CD4-positive, alpha-beta T cell treated with Interleukin-15 for 1 hour (primary cell): ENCODE measurements around the gene SIX5.

Source experiments
- DNase-seq: peaks from one replicate; pipeline ENCODE4 v3.0.0-alpha.2; 2020

Gene SIX5

DNA sequence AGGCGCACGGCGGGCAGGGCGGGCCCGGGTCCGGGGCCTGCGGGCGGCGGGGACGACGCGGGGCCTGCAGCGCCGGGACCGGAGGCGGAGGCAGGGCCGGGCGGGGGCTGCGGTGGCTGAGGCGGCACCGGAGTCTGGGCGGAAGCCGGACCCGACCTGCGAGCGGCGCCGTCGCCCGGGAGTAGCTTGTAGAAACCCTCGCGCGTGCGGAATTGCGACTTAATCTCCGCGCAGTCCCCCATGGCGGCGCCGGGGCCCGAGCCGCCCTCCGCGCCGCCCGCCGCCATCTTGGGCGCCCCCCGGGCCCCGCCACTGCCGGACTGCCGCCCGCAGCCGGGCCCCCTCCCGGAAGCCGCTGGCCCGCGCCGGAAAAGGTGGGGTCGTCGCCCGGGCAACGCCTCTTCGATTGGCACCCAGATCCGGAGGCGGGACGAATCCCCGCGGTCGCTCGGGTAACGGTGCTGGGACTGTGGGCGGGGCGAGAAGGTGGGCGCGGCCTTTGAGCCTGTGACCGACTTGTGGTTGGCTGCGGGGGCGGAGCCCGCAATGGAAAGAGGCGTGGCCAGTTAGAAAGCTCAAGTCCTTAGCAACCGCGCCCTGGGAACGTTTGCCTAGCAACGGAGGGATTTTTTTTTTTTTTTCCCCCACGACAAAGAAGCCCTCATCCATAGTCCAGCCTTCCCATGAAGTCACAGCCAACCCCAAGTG, 23.6 kb upstream of the SIX5 start, which contains the start of gene DMWD:
Gene DMWD (minus strand): TSS at position 376 of the 708 bp plus-strand sequence. CDS start 89 bp downstream, at position 287.
- peak; percentile 99 for DNase-seq

DNA sequence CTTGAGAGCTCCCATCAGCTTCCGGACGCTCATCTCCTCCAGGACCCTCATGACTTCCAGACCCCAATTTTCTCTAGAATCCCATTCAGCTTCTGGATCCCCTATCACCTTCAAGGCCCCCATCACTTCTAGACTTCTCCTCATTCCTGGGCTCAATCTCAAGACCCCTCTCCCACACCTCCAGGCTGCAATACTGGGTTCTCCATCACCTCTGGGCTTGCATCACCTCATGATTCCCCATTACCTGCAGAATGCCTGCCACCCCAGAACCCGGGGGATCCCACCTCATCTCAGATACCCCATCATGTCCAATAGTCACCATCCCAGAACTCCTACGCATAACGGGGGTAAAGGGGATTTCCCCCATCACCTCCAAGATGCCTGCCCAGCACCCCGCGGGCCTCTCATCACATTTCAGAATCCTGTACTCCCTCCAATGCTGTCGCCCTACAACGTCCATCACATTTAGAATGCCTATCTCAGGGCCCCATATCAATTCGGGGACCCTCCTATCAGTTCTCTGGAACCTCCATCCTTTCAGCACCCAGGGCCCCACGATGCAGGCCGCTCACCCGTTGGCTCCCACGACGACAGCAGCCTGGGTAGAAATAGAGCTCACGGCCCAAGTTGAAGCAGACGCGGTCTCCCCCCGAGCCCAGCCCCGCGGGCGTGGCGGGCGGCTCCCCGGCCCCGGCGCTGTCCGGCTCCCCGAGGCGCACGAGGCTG, 22.9 kb upstream of the SIX5 start:
- DNase-seq = no peak

DNA sequence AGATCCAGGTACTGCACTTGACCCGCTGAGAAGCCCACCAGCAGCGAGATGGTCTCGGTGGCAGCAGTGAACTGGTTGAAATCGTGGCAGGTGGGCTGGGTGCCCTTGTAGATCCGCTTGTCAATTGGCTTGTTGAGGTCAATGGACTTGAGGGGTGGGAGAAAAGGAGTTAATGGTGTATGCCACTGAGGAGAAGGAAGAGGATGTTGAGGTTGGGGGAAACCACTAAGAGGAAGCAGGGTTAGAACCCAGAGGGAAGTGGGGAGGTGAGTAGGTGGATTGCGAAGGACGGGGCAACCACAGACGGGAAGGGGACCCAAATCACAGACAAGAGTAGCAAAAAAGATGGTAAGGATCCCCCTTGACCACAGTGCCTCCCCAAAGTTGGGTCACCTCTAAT, 21.9 kb upstream of the SIX5 start:
- peak; percentile 61 for DNase-seq

DNA sequence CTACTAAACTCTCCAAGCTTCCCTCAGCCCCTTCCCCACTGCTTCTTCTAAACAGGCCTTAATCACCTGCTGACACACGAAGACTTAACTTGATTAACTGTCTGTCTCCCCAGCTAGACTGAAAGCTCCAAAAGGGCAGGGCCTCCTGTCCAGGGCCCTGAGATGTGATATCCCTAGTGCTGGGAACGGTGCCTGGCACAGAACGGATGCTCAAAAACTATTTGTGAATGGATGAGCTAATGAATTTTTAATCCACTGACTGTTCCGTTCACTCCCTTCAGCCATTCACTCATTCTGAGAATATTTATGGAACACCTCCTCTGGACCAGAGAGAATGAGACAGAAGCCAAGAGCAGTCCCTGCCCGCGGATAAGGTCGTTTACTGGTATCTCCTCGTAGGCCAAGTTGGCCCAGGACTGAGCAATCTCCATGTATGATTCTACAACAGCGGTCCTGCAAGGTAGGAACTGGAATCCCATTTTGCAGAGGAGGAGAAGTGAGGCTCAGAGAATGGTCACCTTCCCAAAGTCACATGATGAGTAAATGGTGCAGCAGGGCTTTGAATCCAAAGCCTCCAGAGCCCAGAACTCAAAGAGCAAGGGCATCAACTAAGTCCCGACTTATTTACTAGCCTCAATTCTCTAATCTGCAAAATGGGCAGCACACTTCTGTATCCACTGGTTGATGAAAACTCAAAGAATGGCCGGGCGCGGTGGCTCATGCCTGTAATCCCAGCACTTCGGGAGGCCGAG, 20.2 kb upstream of the SIX5 start:
- DNase-seq = no peak

DNA sequence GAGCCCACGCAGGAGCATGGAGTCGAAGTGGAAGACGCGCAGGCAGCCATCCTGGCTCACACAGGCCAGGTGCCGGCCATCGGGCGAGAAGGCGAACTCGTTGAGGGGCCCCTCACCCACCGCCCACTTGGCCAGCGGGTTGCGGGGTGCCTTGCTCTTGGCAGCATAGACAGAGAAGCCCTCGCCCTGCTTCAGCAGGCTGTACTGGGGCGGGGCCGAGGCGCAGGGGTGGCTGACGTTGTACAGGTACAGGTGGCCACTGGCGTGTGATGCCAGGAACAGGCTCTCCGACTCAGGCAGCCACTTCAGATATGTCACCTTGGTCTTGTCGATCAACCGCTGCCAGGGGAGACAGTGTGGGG, 17.5 kb upstream of the SIX5 start:
- DNase-seq = no peak

DNA sequence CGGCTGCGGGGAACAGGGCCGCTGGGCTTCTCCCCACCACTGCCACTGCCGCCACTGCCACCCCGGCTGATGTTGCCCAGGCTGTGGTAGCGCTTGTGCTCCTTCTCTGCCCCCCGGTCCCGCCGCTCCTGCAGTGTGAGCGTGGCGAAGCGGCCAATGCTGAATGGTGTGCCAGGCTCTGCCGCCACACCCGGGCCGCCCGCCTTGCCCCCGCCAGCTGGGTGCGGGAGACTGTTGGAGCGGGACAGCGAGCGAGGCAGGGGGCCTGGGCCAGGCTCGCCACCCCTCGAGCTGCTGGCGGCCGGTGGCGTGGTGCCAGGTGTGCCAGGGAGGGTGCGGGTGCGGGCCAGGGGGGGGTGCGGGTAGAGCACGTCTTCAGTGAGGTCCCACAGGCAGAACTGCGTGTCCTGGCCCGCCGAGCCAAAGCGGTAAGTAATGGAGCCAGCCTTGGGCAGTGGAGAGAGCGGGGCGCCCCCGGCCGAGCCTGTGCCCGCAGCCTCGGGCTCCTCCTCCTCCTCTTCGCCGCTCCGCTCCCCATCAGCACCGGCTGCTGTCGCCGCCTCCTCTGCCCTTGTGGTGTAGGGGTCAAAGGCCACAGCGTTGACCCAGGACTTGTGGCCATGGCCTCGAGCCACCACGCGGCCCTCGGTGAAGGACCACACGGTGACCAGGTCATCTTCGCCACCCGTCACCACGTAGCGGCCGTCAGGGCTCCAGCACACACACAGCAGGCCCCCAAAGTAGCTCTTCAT, 16.9 kb upstream of the SIX5 start:
- no peak for DNase-seq

DNA sequence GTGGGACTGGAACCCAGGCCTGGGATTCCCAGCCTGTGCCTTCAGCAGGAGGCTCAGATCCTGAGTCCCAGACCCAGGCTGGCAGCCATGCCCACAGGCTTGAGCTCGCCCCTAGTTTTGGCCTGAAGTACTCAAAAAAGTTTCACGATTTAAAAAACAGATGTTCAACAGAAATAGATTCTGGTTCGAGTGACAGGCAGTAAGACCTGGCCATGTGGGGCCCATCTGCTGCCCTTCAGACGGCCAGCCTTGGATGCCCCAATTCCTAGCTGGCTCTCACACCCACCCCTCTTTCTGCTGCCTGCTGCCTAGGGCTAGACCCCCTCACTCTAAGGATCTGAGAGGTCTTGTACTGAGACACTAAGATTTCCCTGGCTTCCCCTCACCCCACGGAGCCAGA, 16.0 kb upstream of the SIX5 start:
- no peak for DNase-seq

DNA sequence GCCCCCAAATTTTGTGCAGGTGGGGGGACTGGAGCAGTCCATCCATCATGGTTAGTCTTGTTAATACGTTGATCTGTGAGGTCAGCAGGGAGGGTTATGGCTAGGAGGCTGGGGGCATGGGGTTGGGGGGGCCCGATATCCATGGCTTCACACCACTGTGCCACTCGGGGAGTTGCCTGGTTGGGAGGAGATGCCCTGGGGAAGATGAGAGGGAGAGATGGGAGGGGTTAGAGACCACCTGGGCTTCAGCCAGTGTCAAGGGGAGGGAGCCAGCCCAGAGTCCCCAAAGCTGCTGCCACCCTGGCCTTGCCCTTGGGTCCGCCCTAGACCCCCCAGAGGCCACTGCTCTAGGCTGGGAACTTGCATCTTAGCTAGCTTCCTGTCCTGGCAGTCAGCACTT, 15.0 kb upstream of the SIX5 start:
- DNase-seq = no peak

DNA sequence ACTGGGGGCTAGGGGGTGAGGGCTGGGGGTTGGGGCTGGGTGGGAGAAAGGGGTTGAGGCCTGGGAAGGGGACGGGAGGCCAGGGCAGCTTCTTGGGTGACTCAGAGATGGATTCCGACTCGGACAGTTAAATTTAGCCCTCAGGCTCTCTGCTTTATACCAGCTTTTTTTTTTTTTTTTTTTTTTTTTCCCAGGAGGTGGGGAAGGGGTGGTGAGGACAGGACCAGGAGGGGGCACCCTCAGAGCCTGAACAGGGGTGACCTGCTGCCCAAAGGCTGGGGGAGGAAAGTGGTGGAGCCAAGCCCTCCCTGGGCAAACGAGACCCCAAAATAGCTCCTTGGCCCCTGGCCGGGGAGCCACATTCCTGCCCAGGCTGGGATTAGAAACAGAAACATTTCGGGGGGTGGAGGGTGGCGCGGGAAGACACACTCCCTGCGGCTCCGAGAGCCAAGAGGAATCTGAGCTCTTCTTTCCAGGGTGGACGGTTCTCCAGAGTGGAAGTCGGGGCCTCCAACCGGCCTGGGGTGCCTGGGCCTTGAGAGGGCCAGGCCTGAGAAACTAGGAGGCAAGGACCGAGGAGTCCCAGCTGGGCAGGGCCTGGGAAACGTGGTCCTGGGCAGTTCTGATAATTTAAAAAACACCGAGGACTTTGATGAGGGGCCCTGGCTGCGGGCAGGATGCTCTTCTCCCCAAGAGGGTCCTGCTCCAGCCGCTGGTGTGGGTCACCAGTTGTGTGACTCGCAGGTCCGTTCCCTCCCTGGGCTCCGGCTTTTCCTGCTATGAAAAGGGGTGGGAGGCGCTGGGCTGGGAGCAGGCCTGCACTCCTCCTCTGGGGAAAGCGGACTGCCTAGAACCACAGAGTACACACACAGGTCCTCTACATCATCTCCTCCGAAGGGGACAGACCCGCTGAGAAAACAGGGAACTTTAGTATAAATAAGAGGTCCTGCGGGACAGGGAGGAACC, 14.1 kb upstream of the SIX5 start:
- DNase-seq = no peak

DNA sequence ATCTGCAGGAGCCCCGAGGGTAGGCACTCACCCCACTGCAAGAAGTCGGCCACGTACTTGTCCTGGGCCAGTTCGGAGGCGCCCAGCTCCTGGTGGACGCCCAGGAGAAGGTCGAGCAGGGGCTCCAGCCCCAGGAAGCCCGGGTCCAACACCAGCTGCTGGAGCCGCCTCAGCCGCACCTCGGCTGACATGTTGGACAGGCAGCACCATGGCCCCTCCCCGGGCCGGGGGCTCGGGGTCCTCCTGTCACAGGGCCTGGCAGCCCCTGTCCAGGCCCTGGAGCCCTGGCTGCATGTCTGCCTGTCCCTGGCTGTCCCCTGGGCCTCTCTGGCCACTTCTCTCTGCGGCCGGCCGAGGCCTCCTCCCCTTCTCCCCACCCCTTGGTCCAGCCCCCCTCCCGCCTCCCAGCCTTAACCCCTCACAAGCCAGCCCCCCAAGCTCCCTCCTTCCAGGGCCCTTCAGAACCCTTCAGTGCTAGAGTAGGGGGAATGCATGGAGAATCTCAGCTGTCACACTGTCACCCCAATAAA, 13.2 kb upstream of the SIX5 start, which contains the start of gene DMPK:
Gene DMPK (minus strand): TSS at position 329 of the 530 bp plus-strand sequence. CDS start 138 bp downstream, at position 191.
- no peak for DNase-seq

DNA sequence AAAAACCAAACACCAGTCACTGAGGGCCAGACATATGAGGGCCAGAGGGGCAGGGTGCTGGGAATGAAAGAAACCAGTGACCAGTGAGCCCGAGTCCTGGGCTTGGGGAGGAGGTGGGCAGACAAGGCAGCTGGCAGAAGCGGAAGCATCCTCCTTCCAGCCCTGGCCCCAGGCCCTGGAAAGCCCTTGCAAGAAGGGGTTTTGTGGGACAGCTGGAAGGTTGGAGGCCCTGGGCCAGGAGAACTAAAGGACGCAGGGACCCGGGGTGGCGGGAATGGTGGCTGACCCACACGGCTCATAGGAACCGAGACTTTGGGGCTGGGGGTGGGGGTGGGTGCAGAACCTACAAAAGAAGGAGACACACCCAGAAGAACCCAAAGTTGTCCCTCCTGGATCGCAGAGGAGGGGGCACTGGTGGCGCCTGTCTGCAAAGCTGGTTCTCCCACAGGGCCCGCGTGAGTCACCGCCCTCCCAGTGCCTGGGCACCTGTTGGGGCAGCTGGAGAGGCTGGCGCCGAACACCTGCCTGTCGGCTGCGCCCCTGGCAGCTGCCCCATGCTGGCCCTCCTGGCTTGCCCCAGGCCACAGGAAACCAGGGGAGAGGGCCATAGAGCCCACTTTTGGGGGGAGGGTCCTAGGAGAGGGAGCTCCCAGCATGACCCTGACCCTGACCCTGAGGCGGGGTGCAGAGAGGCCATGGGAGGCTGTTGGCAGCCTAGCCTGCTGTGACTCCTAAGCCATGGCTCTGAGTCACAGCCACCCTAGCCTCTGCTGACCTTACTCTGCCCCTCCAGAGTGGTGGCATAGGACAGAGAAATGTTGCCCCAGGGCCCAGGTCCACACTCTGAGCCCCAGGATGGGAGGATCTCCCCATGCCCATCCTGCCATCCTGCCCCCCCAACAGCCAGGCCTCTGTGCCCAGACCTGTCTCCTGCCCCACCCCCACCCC, 12.4 kb upstream of the SIX5 start:
- no peak for DNase-seq

DNA sequence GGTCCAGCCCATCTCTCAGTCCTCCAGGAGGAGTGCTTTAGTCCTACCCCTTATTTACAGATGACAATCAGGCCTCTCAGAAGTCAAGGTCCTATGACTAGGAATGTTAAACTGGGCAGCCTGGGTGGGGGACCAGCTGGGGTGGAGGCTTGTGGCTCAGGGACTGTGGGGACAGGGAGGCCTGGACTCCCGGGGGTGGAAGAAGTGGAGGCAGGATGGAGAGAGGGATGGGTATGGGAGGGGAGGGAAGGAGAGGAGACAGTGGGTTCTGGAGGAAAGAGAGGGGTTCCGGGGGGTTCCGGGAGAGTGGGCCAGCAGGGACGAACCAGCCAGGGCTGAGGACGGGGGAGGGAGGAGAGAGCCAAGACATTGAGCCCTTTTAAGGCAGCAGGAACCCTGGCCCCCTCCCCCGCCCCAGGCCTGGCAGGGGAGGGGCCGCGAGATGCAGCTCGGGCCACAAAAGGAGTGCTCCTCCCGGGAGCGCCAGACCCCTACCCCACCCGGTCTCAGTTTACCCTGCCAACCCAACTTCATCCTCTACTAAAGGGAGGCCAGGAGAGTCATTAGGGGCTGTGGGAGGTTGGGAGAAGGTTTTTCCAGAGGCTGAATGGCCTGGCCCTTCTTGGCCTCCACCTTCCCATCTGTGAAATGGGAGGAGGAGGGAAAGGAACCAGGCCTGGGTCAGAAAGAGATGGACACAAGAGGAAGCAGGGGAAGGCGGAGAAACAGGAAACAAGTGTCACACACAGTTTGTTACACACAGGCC, 11.6 kb upstream of the SIX5 start:
- DNase-seq = no peak

DNA sequence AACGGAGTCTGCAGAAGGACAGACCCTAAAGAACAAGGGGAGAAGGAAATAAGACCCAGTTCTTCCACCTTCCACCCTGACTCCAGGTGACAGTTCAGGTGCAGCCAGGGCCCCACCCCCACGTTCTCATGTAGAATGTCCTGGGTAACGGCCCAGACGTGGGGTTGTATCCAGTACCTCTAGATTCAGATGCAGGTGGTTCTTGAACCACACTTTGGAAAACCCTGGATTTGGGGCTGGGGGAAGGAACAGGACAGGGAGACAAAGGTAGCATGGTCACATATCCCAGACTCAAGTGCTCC, 11.0 kb upstream of the SIX5 start:
- DNase-seq = no peak

DNA sequence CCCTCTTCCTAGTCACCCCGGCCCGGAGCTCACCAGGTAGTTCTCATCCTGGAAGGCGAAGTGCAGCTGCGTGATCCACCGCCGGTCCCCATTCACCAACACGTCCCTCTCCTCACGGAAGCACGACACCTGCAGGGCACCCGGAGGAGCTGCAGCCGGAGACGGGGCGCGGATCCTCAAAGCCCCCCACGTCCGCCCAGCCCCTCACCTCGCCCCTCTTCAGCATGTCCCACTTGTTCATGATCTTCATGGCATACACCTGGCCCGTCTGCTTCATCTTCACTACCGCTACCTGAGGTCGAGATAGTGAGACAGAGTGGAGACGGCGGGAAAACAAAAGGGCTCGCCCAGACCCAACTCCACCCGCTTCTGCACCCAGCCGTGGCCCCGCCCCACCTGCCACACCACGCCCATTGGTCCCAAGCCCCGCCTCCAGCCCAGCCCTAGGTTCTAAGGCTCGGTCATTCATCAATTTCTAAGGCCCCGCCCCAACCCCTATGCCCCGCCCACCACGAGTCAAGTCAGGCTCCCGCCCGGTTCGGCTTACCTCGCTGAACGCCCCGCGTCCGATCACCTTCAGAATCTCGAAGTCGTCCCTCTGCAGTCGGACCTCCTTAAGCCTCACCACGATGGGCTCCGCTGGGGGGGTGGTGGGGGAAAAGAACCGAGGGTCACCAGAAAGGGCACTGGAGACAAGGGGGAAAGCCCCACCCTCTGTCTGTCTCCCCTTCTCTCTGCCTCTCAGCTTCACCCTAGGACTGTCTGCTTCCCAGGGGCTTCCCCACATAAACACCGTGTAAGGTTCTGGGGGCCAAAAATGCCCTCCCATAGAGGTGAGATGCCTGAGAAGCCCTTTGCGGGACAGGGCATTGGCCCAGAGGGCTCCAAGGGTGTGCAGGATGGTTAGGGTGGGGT, 10.4 kb upstream of the SIX5 start:
- DNase-seq = peak; percentile 85

DNA sequence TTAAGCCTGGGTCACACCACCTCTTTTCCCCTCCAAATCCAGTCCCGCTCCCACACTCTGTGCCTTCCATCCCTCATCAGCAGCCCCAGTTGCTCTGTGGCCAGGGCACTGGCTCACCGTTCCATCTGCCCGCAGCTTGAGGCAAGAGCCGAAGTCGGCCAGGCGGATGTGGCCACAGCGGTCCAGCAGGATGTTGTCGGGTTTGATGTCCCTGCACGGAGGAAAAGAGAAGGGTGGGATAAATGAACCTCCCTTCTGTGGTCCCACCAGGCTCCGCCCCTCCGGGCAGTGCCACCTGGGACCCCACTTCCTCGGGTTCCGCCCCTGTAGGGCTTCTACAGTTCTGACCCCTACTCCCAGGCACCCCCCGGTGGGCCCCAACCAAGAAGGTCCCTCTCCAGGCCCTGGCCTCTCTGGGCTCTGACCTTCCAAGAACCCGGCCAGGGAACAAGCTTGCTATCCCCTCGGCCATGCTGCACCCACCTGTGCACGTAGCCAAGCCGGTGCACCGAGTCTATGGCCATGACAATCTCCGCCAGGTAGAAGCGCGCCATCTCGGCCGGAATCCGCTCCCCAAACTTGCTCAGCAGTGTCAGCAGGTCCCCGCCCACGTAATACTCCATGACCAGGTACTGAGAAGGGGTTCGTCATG, 9.1 kb upstream of the SIX5 start:
- no peak for DNase-seq

DNA sequence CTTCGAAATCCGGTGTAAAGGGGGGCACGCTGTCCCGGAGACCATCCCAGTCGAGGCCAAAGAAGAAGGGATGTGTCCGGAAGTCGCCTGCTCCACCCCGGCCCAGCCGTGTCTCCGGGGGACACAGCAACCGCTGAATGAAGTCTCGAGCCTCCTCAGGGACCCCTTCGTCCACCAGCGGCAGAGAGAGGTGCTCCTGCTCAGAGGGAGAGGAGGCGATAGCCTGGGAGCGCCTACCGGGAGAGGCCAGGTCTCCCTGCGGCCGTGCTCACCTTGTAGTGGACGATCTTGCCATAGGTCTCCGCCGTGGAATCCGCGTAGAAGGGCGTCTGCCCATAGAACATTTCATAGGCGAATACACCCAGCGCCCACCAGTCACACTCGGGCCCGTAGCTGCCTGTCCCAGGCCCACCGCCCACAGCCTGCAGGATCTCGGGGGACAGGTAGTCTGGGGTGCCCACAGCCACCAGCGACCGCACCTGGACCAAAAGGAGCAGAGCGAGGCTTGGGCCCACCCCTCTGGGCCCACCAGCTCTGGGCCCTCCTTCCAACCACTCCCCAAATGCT, 8.4 kb upstream of the SIX5 start:
- no peak for DNase-seq

DNA sequence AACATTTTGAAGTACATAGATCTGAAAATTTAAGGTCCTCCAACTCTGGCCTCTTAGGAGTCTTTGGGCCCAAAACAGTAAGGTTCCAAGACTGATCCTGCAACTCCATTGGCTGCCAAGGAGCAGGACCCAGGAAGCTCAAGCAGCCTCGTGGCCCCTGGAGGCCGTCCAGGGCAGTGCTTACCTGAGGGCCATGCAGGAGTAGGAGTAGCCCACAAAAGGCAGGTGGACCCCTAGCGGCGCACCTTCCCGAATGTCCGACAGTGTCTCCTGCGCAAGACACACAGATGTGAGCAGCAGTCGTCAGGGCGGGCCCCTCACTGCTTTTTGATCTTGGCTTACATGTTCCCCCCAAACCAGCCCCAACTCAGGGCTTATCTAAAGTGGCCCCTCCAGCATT, 5.7 kb upstream of the SIX5 start:
- no peak for DNase-seq

DNA sequence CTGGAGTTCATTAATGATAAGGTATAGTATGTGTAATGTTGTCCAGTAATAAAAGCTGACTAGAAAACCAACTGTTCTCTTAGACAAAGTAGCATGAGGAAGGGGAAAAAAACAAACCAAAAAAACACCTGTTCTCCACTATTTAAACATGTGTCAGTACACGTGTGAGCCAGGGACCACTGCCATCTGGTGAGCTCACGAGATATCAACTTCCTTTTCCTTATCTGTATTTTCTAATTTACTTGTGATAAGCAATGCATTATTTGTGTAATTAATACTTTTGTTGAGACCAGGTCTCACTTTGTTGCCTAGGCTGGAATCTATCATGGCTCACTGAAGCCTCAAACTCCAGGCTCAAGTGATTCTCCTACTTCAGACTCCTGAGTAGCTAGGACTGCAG, 4.3 kb upstream of the SIX5 start:
- DNase-seq = no peak
